HG03575 (cell line): Measurements from ENCODE around the gene MRGPRF.
"Not testable (repeated sequence)": the region's sequence is repeated elsewhere in the genome, so short reads cannot be mapped to it uniquely, and the experiment has no call there.

ENCODE experiments used
- ATAC-seq: cut with Tn5 transposase; IDR thresholded peaks from one replicate; pipeline ENCODE4 v1.9.1; 2021; ENCODE audit not compliant: unreplicated experiment, insufficient number of reproducible peaks, low FRiP score; ENCODE audit errors: extremely low read depth

MRGPRF gene

DNA sequence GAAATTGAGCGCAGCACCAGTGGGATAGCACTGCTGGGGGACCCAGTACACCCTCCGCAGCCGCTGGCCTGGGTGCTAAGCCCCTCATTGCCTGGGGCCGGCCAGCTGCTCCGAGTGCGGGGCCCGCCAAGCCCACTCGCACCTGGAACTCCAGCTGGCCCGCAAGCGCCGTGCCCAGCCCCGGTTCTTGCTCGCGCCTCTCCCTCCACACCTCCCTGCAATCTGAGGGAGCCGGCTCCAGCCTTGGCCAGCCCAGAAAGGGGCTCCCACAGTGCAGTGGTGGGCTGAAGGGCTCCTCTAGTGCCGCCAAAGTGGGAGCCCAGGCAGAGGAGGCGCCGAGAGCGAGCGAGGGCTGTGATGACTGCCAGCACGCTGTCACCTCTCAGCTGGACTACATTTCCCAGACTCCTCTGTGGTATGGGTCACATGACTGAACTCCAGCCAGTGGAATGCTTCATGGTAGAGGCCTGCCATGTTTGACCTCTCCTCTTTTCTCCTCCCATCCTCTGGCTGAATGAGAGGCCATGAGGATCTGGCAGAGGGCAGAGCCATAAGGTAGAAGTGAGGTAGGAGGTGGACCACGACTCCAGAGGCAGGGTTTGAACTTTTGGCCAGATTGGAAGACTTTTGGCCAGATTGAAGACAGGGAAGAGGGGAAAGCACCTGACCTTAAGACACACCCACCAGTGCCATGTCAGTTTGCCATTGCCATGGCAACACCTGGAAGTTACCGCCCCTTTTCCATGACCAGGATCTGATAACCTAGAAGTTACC is 38.4 kb downstream of the MRGPRF start:
- ATAC-seq: no peak

DNA sequence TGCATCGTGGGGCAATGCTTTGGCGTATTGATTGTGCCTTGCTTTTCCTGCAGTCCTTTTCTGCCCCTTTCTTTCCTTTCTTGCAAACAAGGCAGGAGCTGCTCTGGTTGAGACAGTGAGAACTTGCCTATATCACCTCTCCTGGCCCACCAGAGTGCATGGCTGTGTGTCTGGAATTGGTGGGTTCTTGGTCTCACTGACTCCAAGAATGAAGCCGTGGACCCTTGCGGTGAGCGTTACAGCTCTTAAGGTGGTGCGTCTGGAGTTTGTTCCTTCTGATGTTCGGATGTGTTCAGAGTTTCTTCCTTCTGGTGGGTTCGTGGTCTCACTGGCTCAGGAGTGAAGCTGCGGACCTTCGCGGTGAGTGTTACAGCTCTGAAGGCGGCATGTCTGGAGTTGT is 39.3 kb downstream of the MRGPRF start:
- not testable (repeated sequence) for ATAC-seq

DNA sequence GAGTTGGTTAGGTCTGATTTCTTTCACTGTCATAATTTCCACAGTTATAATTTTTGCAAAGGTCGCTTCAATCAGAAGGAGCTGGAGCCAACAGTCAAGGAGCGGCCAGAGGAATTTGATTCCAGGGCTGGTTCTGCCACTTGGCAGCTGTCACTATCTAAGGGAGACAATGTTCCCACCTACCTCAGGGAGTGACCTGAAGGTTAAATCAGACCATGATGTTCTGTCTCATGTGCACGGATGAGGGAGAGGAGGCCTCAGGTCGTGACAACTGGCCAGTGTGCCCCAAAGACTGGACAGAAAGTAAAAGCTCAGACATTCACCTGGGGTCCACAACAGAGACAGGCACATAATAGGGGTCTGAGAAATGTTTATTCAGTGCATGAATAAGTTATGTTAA is 39.8 kb downstream of the MRGPRF start:
- no peak for ATAC-seq

DNA sequence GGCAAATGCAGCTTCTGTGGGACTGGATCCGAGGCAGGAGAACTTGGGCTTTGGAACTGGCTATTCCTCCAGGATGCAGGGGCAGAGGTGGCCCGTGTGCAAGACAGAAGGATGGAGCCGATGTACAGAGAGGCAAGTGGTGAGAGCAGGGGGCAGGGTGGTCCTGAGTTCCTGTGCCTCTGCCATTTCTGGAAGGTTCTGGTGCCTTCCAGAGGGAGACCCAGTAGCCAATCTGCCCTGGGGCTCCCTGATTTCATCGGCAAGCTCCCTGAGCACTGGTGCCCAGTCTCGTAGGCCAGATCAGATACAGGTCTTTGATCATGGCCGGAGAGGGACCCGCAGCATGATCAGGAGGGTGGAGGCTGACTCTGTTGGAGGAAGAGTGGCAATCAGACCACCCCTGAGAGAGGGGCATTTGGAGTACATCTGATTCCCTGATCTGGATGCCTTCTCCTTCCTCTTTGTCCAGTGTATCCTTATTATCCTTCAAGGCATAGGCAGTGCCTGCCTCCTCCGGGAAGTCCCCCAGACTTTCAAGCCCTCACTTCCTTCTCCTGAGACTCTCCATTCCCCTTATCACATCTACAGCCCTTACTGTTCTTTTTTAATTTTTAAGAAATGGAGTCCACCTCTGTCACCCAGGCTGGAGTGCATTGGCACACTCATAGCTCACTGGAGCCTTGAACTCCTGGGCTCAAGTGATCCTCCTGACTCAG is 42.0 kb downstream of the MRGPRF start:
- no peak for ATAC-seq

DNA sequence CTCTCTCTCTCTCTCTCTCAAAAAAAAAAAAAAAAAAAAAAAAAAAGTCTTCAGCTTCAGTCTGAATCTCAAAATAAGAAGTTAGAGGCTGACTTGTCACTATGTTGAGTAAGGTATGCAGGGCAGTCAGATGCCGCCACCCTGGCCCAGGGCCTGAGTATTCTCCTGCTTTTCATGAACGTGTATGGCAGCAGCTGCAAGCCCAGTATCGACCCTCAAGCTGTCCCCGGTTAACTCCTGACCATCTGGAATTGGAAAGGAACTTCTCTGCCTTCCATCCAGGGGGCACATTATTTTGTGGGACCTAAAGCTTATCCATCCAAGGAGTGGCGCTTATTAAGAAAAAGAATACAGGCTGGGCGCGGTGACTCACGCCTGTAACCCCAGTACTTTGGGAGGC is 43.7 kb downstream of the MRGPRF start:
- no peak for ATAC-seq

DNA sequence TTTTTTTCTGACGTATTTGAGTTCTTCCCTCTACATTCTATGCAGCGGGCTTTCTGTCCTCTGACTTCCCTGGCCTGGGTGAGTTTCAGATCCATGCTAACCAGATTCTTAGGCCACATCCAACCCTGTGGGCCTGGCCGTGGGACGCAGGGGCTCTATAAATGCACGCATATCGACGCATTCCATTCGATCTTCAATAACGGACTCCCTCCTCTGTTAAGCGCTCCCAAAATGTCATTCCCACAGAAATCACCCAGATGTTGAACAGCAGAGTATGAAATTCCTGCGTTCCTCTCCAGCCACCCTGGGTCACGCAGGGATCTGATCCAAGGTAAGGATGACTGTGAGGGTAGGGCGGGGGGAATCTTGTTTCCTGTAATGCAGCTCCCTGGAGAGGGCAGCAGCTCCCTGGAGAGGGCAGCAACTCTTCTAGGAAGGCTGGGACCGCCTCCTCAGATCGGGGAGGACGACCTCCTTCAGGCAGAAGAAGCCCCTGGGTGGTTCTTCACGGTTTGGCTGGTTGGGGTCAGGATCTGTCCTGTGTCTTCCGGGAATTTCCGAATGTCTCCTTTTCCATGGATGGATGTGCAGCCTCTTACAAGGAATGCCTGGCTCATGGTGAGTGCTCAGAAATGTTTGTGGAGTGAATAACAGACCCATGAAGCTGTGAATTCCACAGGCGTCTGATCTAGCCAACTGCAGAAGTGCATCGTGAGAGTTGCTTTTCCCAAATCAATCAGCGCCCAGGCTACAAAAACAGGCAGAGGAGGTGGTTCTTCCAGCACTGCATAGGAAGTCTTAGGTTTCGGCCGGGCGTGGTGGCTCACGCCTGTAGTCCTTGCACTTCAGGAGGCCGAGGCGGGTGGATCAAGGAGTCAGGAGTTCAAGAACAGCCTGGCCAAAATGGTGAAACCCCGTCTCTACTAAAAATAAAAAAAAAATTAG is 44.5 kb downstream of the MRGPRF start:
- ATAC-seq: no peak

DNA sequence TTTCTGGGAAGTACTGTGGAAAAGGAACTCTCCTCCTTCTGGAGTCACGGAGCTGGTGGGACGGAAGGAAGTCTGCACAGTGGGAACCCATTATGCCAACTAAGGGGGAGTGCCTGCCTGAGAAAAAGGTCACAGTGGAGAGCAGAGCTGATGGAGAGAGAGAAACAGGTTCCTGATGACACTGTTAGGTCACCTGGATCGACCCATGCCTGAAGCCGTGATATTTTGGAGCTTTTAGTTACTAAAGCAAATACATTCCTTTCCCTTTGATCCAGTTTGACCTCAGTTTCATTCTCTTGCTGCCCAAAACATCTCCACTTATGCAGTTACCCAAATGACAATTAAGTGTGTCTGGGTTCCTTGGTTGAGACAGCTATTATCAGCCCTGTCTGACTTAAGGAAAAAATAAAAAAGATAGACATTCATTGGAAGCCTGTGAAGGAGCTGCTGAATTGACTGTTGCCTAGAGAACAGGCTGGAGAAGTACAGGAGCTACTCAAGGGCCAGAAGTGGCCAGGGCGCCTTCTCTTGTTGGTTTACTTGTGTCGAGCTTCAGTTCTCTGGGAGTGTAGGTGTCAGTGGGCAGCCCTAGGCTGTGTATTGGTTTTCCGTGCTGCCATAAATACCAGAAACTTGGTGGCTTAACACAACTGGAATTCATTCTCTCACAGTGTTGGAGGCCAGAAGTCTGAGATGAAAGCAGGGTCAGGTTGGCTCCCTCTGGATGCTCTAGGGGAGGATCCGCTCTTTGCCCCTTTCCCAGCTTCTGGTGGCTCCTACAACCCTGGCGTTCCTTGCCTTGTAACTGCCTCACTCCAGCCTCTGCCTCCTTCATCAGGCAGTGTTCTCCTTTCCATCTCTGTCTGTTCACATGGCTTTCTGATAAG is 45.9 kb downstream of the MRGPRF start:
- no peak for ATAC-seq

DNA sequence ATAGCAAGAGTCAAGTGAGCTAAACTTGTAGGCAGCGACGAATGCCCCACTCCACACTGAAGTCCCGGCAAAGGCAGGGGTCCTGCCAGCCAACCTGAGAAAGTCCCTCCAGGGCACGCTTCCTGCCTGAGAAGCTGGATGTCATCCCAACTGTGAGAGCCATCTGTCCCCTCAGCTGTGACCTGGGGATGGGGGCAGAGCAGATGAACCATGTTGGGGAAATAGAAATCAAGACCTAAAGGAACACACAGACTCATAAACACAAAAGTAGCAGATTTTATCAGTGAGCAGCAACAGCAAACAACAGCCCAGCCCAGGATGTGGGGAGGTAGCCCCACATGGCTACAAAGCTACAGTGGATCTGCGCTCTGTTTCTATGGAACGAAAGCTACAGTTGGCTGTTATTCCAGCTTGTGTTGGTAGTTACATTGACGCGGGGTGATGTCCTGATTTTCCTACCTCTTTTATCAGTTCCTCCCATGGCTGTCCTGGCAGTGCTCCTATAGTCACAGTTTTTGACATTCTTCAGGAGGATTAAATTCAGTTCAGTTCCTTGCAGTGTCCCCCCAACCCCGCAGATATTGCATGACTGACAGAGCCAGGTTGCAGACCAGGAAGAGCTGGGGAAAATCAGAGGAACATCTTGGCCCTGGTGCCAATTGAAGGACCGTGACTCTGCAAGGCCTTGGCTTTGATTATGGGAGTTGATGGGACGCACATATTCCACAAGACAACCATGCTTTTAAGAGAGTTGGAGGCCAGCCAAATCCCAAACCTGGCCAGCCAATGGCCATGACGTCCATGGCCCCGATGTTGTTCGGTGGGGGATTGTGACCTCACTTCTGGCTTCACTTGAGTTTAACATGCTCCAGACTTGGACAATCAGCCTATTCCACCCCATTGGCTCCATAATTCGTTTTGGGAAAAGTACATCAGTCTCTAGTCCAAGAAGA is 46.9 kb downstream of the MRGPRF start:
- no peak for ATAC-seq

DNA sequence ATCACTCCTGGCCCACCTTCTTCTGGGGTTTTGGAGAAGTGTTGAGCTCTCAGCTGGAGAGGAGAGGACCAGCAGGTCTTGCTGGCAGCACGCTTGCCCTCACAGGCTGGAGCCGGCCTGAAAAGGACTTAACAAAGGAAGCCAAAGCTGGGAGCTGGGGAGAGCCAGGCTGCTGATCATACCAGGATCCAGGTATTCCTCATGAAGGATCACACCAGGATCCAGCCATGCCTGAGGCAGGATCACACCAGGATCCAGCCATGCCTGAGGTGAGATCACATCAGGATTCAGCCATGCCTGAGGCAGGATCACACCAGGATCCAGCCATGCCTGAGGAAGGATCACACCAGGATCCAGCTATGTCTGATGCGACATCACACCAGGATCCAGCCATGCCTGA is 49.3 kb downstream of the MRGPRF start:
- ATAC-seq: no peak

DNA sequence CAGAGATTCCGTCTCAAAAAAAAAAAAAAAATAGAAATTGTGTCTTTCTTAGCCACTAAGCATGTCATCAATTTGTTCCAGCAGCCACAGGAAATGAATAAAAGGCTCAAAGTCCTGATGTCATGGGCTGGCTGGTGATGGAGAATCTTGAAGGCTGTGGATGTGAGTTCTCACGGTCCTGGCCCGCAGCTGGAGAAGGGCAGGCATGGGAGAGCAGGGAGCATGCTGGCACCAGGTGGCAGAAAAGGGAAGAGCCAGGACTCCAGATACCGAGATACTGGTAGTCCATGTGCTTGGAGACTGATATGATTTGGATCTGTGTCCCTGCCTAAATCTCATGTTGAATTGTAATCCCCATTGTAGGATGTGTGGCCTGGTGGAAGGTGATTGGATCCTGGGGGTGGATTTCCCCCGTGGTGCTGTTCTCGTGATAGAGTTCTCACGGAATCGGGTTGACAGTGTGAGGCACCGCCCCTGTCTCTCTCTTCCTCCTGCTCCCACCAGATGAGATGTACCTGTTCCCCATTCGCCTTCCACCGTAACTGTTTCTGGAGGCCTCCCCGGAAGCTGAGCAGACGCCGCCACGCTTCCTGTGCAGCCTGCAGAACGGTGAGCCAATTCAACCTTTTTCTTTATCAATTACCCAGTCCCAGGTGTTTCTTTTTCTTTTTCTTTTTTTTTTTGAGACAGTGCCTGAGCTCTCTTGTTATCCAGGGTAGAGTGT is 50.4 kb downstream of the MRGPRF start:
- no peak for ATAC-seq

DNA sequence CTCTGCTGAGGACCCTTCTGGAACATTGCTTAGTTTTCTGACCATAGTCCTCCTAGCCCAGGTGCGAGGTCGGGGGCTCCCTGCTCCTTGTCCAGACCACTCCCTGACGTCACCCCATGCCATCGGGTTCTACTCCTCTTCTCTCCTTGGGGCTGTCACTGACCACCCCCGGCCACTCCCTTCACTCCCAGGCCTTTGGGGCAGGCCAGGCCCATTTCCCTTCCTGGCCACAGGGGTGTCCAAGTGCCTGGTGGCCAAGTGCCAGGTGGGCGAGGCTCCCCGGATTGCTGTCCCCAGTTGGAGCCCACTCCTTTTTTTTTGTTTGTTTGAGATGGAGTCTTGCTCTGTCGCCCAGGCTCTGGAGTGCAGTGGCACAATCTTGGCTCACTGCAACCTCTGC is 51.8 kb downstream of the MRGPRF start:
- no peak for ATAC-seq

DNA sequence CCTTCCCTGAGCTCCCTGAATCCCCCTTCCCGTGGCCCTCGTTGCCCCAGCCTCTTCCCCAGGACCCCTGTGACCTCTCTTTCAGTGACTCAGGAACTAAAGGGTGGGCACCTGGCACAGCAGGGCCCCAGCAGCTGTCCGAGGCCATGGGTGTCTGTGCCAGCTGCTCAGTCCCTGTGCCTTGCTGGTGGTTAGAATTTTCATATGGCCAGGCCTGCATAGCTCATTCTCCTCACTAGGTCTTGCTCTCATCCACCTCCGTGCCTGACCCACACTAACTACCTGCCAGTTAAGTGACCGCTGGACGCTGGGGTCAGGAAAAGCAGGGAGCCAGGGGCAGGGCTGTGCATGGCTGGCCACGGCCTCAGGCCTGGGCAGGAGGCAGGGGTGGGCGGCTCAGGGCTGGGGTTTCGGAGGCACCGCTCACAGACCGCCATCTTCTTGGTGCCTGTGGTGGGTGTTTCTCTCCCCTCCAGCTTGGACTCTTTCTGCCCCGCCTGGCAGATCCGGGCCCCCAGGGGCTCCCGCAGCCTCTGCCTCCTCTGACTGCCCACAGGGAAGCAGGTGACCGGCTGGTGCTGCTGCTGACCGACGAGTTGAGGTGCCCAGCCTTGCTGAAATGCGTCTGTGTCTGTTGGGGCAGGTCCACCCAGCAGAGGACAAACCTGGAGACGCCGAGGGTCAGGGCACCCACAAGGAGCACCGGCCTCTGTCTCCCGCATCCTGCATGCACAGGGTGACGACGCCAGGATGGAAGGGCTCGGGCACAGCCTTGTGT is 52.6 kb downstream of the MRGPRF start:
- ATAC-seq: no peak

DNA sequence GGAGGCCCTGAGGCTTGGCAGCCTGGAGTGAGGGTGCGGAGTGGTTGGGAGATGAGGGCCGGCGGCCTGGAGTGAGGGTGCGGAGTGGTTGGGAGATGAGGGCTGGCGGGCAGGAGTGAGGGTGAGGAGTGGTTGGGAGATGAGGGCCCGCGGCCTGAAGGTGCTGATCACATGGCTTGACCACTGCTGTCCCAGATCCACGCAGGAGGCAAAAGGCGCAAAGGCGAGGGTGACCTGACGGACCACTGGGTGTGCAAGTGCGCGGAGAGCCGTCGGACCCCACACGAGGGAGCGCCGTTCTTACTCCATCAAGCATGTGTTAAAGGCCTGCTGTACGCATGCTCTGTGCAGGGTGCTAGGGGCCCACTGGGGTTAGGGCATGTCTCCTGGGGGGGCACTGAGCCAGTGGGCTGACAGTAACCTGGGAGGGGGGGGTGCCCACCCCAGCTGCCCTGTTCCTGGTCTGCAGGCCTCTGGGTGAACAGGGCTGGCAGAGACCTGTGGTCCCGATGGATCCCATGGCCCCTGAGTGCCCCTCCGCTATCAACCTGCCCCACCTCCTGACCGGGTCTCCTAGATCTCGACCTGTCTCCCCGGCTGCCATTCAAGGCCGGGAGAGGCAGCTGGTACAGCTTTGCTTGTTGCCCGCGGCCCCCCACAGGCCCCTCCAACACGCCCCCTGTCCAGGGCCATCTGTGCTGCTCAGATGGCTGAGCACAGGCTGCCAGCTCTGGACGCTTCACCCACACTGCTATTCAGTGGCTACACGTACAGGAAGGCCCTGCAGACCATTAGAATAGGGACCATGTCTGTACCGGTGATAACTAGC is 53.4 kb downstream of the MRGPRF start:
- no peak for ATAC-seq

DNA sequence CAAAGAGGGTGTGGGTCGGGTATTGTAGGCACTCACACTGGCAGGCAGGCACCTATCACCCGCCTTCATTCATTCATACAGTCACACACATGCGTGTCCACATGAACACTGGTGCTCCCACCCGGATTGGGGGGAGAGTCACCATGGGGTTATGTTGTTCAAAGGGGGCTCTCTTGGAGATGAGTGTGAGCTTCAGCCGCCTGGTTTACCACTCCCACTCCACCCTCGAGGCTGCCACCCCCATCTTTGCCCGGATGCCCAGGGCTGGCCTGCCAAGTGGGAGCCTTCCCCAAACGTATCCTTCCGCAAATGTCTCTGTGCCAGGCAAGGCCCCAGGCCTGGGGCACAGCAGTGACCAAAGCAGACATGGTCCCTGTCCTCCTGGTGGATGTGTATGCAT is 54.8 kb downstream of the MRGPRF start:
- no peak for ATAC-seq

DNA sequence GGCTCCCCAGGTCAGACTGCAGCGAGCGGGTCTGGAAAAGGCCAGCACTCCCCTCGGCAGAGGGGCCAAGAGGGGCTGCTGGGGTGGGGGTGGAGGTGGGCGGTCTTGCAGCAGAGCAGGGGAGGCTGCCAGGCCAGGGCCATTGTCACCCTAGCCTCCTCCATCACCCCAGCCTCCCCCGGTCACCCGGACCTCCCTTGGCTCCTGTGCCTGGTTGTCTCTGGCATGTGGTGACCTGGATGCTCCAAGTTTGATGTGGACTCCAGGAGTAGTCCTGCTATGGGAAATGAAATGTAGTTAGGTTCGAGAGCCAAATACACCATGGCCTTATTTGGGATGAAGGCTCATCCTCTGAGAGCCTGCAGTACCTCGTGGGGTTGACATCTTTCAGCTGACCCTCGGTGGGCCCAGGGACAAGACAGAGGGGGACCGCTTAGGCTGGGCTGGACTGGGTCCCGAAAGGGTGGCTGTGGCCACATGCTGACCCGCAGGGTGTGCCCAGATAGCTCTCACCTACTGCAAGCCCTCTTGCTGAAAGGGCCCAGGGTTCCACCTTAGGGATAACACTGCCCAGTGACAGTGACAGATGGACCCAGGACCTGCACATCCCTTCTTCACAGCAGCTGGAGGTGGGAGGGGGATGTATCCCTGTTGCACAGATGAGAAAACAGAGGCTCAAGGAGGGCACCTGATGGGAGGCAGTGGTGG is 56.3 kb downstream of the MRGPRF start:
- no peak for ATAC-seq
